MM.1S (cell line): ENCODE data around the gene SMCO3.

ENCODE experiments used
- DNase-seq: peaks from one replicate; pipeline ENCODE4 v3.0.0-alpha.2; 2015
- H2AFZ ChIP-seq: fragments of 300-600 bp; sonication (generic); 2 replicates; pipeline ENCODE4 v1.6.0; 2016; ENCODE audit warnings: antibody characterized with exemption, low read length
- H3F3A ChIP-seq: fragments of 300-600 bp; sonication (generic); 2 replicates; pipeline ENCODE4 v1.6.1; 2016; ENCODE audit warnings: mild to moderate bottlenecking, antibody characterized with exemption, low read length, moderate library complexity, mixed read lengths; ENCODE audit not compliant: insufficient read depth
- H3K27ac ChIP-seq: fragments of 300-600 bp; sonication (generic); 2 replicates; pipeline ENCODE4 v1.5.1; 2016; ENCODE audit warnings: mild to moderate bottlenecking, low read length
- H3K27me3 ChIP-seq: fragments of 300-600 bp; sonication (generic); replicated peaks from 2 replicates; pipeline ENCODE4 v1.6.0; 2016; ENCODE audit warnings: low read length; ENCODE audit not compliant: insufficient read depth
- H3K36me3 ChIP-seq: fragments of 300-600 bp; sonication (generic); replicated peaks from 2 replicates; pipeline ENCODE4 v1.6.1; 2016; ENCODE audit warnings: mild to moderate bottlenecking, low read length, mixed read lengths; ENCODE audit not compliant: insufficient read depth
- H3K4me1 ChIP-seq: fragments of 300-600 bp; sonication (generic); 2 replicates; pipeline ENCODE4 v1.6.1; 2016; ENCODE audit warnings: low read length, mixed read lengths
- H3K4me2 ChIP-seq: fragments of 300-600 bp; sonication (generic); 2 replicates; pipeline ENCODE4 v1.6.0; 2016; ENCODE audit warnings: low read depth, low read length
- H3K4me3 ChIP-seq: fragments of 300-600 bp; sonication (generic); 2 replicates; pipeline ENCODE4 v1.5.1; 2016; ENCODE audit warnings: low read length, mixed read lengths
- H3K79me2 ChIP-seq: fragments of 300-600 bp; sonication (generic); 2 replicates; pipeline ENCODE4 v1.6.1; 2016; ENCODE audit warnings: mixed run types, low read length, mixed read lengths
- H3K9ac ChIP-seq: fragments of 300-600 bp; sonication (generic); 2 replicates; pipeline ENCODE4 v1.6.1; 2016; ENCODE audit warnings: low read length, mixed read lengths
- H3K9me2 ChIP-seq: fragments of 300-600 bp; sonication (generic); replicated peaks from 2 replicates; pipeline ENCODE4 v1.6.1; 2016; ENCODE audit warnings: mild to moderate bottlenecking, low read length, mixed read lengths; ENCODE audit not compliant: insufficient read depth
- H3K9me3 ChIP-seq: fragments of 300-600 bp; sonication (generic); replicated peaks from 2 replicates; pipeline ENCODE4 v1.6.1; 2016; ENCODE audit warnings: mild to moderate bottlenecking, low read length, mixed read lengths; ENCODE audit not compliant: insufficient read depth
- H4K20me1 ChIP-seq: fragments of 300-600 bp; sonication (generic); 2 replicates; pipeline ENCODE4 v1.6.1; 2016; ENCODE audit warnings: mild to moderate bottlenecking, low read length, moderate library complexity, mixed read lengths; ENCODE audit not compliant: insufficient read depth
- CTCF ChIP-seq: fragments of 300-600 bp; sonication (generic); IDR thresholded peaks from 2 replicates; pipeline ENCODE4 v1.5.1; 2016; ENCODE audit warnings: antibody characterized with exemption, low read length, mixed read lengths
- EZH2 ChIP-seq: fragments of 300-600 bp; sonication (generic); optimal IDR thresholded peaks from 2 replicates; pipeline ENCODE3; 2017; ENCODE audit warnings: low read depth, mild to moderate bottlenecking, antibody characterized with exemption, low read length, mixed read lengths
- EZH2phosphoT487 ChIP-seq: fragments of 300-600 bp; sonication (generic); IDR thresholded peaks from 2 replicates; pipeline ENCODE4 v1.6.1; 2018; ENCODE audit warnings: antibody characterized with exemption, low read length

SMCO3 gene

GRCh38 chr12:14769466-14769968 lies 44.5 kb downstream of the SMCO3 start:
- H3K4me2 ChIP-seq = peak overlapping the region; percentile 91
- no peaks in the 10 kb centered on the region for H3K36me3 ChIP-seq
- H3K4me1 ChIP-seq = peaks cover 4% of the 10 kb centered on the region
- H3K79me2 ChIP-seq = peaks cover 8% of the 10 kb centered on the region; the same call in 1 of the 2 replicates
- peak overlapping the region; percentile 86 for H3K4me3 ChIP-seq
- H3K9ac ChIP-seq = peak overlapping the region; percentile 96
- no peaks in the 10 kb centered on the region for H3K27me3 ChIP-seq
- TF ChIP-seq EZH2phosphoT487 = no peak
- no peak for TF ChIP-seq CTCF
- no peak for TF ChIP-seq EZH2
- DNase-seq = peak; percentile 18
- no peaks in the 10 kb centered on the region for H4K20me1 ChIP-seq
- H3K9me3 ChIP-seq = no peaks in the 10 kb centered on the region
- peak overlapping the region; percentile 97 for H3K27ac ChIP-seq
- peaks cover 35% of the 10 kb centered on the region for H3F3A ChIP-seq
- H3K9me2 ChIP-seq = no peaks in the 10 kb centered on the region
- H2AFZ ChIP-seq = peak overlapping the region; percentile 80

- H3K4me1 ChIP-seq = peaks cover 4% of the 10 kb centered on the region
- H3K4me3 ChIP-seq = peak overlapping the region; percentile 86
- H3K27me3 ChIP-seq = no peaks in the 10 kb centered on the region
- H4K20me1 ChIP-seq = no peaks in the 10 kb centered on the region
- peak overlapping the region; percentile 91 for H3K4me2 ChIP-seq
- peak overlapping the region; percentile 80 for H2AFZ ChIP-seq
- no peak for DNase-seq
- H3K79me2 ChIP-seq = peaks cover 8% of the 10 kb centered on the region; the same call in 1 of the 2 replicates
- H3K9ac ChIP-seq = peak overlapping the region; percentile 96
- H3K9me3 ChIP-seq = no peaks in the 10 kb centered on the region
- no peaks in the 10 kb centered on the region for H3K9me2 ChIP-seq
- peaks cover 34% of the 10 kb centered on the region for H3F3A ChIP-seq
- H3K27ac ChIP-seq = peak overlapping the region; percentile 97; the same call in 1 of the 2 replicates
- H3K36me3 ChIP-seq = no peaks in the 10 kb centered on the region
- TF ChIP-seq EZH2phosphoT487 = no peak
- TF ChIP-seq EZH2 = no peak
- no peak for TF ChIP-seq CTCF
Observed at GRCh38 chr12:14768823-14769405, 45.1 kb downstream of the SMCO3 start.

- H3K27ac ChIP-seq = no peak overlapping the region
- no peak overlapping the region for H3K4me2 ChIP-seq
- H3K4me3 ChIP-seq = no peak overlapping the region
Observed at GRCh38 chr12:14767617-14768016, 46.4 kb downstream of the SMCO3 start.

More at GRCh38 chr12:14767617-14768016, 46.4 kb downstream of the SMCO3 start:
- no peak overlapping the region for H2AFZ ChIP-seq
- peaks cover 27% of the 10 kb centered on the region for H3F3A ChIP-seq
- H3K9ac ChIP-seq = no peak overlapping the region
- H3K36me3 ChIP-seq = no peaks in the 10 kb centered on the region
- no peaks in the 10 kb centered on the region for H3K9me3 ChIP-seq
- no peaks in the 10 kb centered on the region for H3K9me2 ChIP-seq
- peaks cover 8% of the 10 kb centered on the region; the same call in 1 of the 2 replicates for H3K79me2 ChIP-seq
- H4K20me1 ChIP-seq = no peaks in the 10 kb centered on the region
- TF ChIP-seq EZH2 (no peak), EZH2phosphoT487 (no peak), CTCF (no peak)
- peaks cover 4% of the 10 kb centered on the region for H3K4me1 ChIP-seq
- H3K27me3 ChIP-seq = no peaks in the 10 kb centered on the region
- no peak for DNase-seq
